Stomach (tissue), 4 donors: ENCODE results near the gene ARHGAP15.

ENCODE experiments used
- POLR2A ChIP-seq, 4 donors: fragments of 450-650 bp; IDR thresholded peaks; one replicate each; pipeline ENCODE4 v1.6.1; 2016; ENCODE audit warnings: antibody characterized with exemption in 4 of 4, control low read depth in 2 of 4, mild to moderate bottlenecking in 1 of 4, moderate library complexity in 1 of 4
- POLR2AphosphoS5 ChIP-seq, 3 donors: sonication (generic); formaldehyde crosslinking; IDR thresholded peaks; one replicate each; pipeline ENCODE4 v1.6.1; 2016; ENCODE audit warnings: antibody characterized with exemption in 3 of 3
- TF ChIP-seq, protein P1 (sequence below), 7 experiments: fragments of 450-650 bp in 4 of 7; fragments of 200-600 bp in 3 of 7; sonication (generic) in 3 of 7; IDR thresholded peaks; one replicate each; pipeline ENCODE4 v1.5.1; 2016 to 2019; ENCODE audit warnings: antibody characterized with exemption in 7 of 7, control low read depth in 2 of 7, mild to moderate bottlenecking in 1 of 7

- TF ChIP-seq, protein P1, sequence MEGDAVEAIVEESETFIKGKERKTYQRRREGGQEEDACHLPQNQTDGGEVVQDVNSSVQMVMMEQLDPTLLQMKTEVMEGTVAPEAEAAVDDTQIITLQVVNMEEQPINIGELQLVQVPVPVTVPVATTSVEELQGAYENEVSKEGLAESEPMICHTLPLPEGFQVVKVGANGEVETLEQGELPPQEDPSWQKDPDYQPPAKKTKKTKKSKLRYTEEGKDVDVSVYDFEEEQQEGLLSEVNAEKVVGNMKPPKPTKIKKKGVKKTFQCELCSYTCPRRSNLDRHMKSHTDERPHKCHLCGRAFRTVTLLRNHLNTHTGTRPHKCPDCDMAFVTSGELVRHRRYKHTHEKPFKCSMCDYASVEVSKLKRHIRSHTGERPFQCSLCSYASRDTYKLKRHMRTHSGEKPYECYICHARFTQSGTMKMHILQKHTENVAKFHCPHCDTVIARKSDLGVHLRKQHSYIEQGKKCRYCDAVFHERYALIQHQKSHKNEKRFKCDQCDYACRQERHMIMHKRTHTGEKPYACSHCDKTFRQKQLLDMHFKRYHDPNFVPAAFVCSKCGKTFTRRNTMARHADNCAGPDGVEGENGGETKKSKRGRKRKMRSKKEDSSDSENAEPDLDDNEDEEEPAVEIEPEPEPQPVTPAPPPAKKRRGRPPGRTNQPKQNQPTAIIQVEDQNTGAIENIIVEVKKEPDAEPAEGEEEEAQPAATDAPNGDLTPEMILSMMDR (IDR thresholded peaks at IDR 0.05): no peak
- no peak for TF ChIP-seq POLR2A (IDR thresholded peaks at IDR 0.05)
- no peak for TF ChIP-seq POLR2AphosphoS5 (IDR thresholded peaks at IDR 0.05)
Observed at GRCh38 chr2:143422681-143423080, 293.5 kb downstream of the ARHGAP15 start.
